HCT116 (cell line): ENCODE results near the gene TANGO6. TPM values are rescaled to one million over a fixed set of nuclear protein-coding genes. Genes with fewer than 3 reads are reported as not detected.

Experiments used
- ATAC-seq: fragments of 200-7000 bp; cut with Tn5 transposase; 2 replicates; pipeline ENCODE4 v1.9.1; 2020; ENCODE audit warnings: mild to moderate bottlenecking, moderate library complexity
- BruUV-seq: library from RNA; stranded (reverse); fragments of 400-500 nt; replicated peaks from 2 replicates; lab custom pipeline; 2021; lab: Mats Ljungman, UMichigan
- CTCF ChIA-PET: fragments of 300-600 bp; sonication (Branson Sonifier 250); formaldehyde crosslinking; loops from one replicate; lab custom pipeline; 2021; ENCODE audit warnings: antibody characterized with exemption; lab: Charles Lee
- POLR2A ChIA-PET: fragments of 300-600, 350-600 bp; sonication (Branson Sonifier 250); formaldehyde crosslinking; loops from one replicate; lab custom pipeline; 2021; ENCODE audit warnings: antibody characterized with exemption; lab: Charles Lee
- RAD21 ChIA-PET, 2 experiments: fragments of 300-600 bp; sonication (Branson Sonifier 250); formaldehyde crosslinking; loops; one replicate each; lab custom pipeline; 2023; ENCODE audit warnings: low total read pairs in 2 of 2; ENCODE audit not compliant: uncharacterized antibody in 2 of 2, unreplicated experiment in 2 of 2, low non-redundant PET in 1 of 2; lab: Charles Lee
- DNase-seq: peaks from one replicate; pipeline ENCODE4 v3.0.0-alpha.2; 2010; ENCODE audit warnings: low read depth, low spot score
- H2AFZ ChIP-seq: fragments of 200-600 bp; shearing (Covaris generic), sonication (generic); 2 replicates; pipeline ENCODE4 v1.6.1; 2017; ENCODE audit warnings: low read depth, mixed run types, mixed read lengths, antibody characterized with exemption, low read length; ENCODE audit not compliant: poor library complexity, severe bottlenecking
- H3K27ac ChIP-seq: 2 replicates; pipeline ENCODE4 v1.5.1; 2012; ENCODE audit warnings: low read depth, low read length
- H3K27me3 ChIP-seq: fragments of 200-600 bp; sonication (generic); 2 replicates; pipeline ENCODE4 v1.6.1; 2016; ENCODE audit warnings: mixed run types, low read length, mixed read lengths; ENCODE audit not compliant: insufficient read depth
- H3K36me3 ChIP-seq, 2 experiments: fragments of 200-500 bp in 1 of 2; fragments of 200-600 bp in 1 of 2; sonication (Bioruptor generic) in 1 of 2; sonication (generic) in 1 of 2; 2 replicates each; pipeline versions ENCODE4 v1.5.1 to v1.6.1; 2014 to 2016; ENCODE audit warnings: low read length in 2 of 2, inconsistent platforms in 1 of 2, mixed read lengths in 1 of 2, mixed run types in 1 of 2; ENCODE audit not compliant: insufficient read depth in 2 of 2, control insufficient read depth in 1 of 2
- H3K4me1 ChIP-seq, 2 experiments: fragments of 200-600 bp in 1 of 2; sonication (generic) in 1 of 2; 2 replicates each; pipeline versions ENCODE4 v1.5.1 to v1.6.1; 2012 to 2017; ENCODE audit warnings: low read length in 2 of 2, inconsistent platforms in 1 of 2, mild to moderate bottlenecking in 1 of 2, mixed read lengths in 1 of 2, mixed run types in 1 of 2, moderate library complexity in 1 of 2; ENCODE audit not compliant: insufficient read depth in 2 of 2, control insufficient read depth in 1 of 2
- H3K4me2 ChIP-seq: fragments of 200-600 bp; sonication (generic); 2 replicates; pipeline ENCODE4 v1.6.1; 2017; ENCODE audit warnings: mixed run types, low read length, mixed read lengths
- H3K4me3 ChIP-seq, 2 experiments: fragments of 200-600 bp in 1 of 2; sonication (generic) in 1 of 2; replicated peaks in 1 of 2; 2 replicates each; pipeline ENCODE4 v1.5.1; 2011 to 2016; ENCODE audit warnings: low read length in 2 of 2, control low read depth in 1 of 2, low read depth in 1 of 2, mild to moderate bottlenecking in 1 of 2, mixed read lengths in 1 of 2, mixed run types in 1 of 2
- H3K79me2 ChIP-seq: fragments of 200-600 bp; sonication (generic); 2 replicates; pipeline ENCODE4 v1.6.1; 2017; ENCODE audit warnings: mild to moderate bottlenecking, mixed run types, low read length, moderate library complexity, mixed read lengths; ENCODE audit not compliant: insufficient read depth
- H3K9ac ChIP-seq: fragments of 200-600 bp; sonication (generic); 2 replicates; pipeline ENCODE4 v1.6.1; 2016; ENCODE audit warnings: low read length, mixed read lengths
- H3K9me2 ChIP-seq: fragments of 200-600 bp; sonication (generic), shearing (Covaris generic); 2 replicates; pipeline ENCODE4 v1.6.1; 2017; ENCODE audit warnings: mixed run types, mild to moderate bottlenecking, moderate library complexity; ENCODE audit not compliant: insufficient read depth
- H3K9me3 ChIP-seq, 2 experiments: fragments of 200-500 bp in 1 of 2; fragments of 200-600 bp in 1 of 2; sonication (Bioruptor generic) in 1 of 2; sonication (generic) in 1 of 2; 2 replicates each; pipeline ENCODE4 v1.6.1; 2014 to 2017; ENCODE audit warnings: low read length in 2 of 2, mixed read lengths in 2 of 2, inconsistent platforms in 1 of 2, low read depth in 1 of 2, mild to moderate bottlenecking in 1 of 2, mixed run types in 1 of 2, moderate library complexity in 1 of 2; ENCODE audit not compliant: control insufficient read depth in 1 of 2, insufficient read depth in 1 of 2
- H4K20me1 ChIP-seq: fragments of 200-600 bp; sonication (generic), shearing (Covaris generic); 2 replicates; pipeline ENCODE4 v1.6.1; 2017; ENCODE audit warnings: mixed run types, mild to moderate bottlenecking, moderate library complexity; ENCODE audit not compliant: insufficient read depth
- CEBPB ChIP-seq: IDR thresholded peaks from 2 replicates; pipeline ENCODE4 v1.6.1; 2012; ENCODE audit warnings: low read depth
- FOSL1 ChIP-seq: IDR thresholded peaks from 2 replicates; pipeline ENCODE4 v1.6.1; 2012; ENCODE audit warnings: low read depth
- POLR2AphosphoS5 ChIP-seq: IDR thresholded peaks from 2 replicates; pipeline ENCODE4 v1.6.1; 2011; ENCODE audit warnings: mild to moderate bottlenecking, low read depth, low read length, moderate library complexity
- RAD21 ChIP-seq: IDR thresholded peaks from 2 replicates; pipeline ENCODE4 v1.6.1; 2012; ENCODE audit warnings: low read depth, mild to moderate bottlenecking
- REST ChIP-seq: IDR thresholded peaks from 2 replicates; pipeline ENCODE4 v1.6.1; 2012; ENCODE audit warnings: low read depth
- SP1 ChIP-seq: IDR thresholded peaks from 2 replicates; pipeline ENCODE4 v1.6.1; 2012; ENCODE audit warnings: low read depth
- TCF7L2 ChIP-seq: IDR thresholded peaks from 2 replicates; pipeline ENCODE4 v1.7.0; 2011; ENCODE audit warnings: borderline replicate concordance, inconsistent platforms; ENCODE audit not compliant: insufficient read depth, insufficient read length; ENCODE audit errors: extremely low read depth
- ZFX ChIP-seq: fragments of 450-650 bp; IDR thresholded peaks from 2 replicates; pipeline ENCODE4 v1.6.1; 2017
- intact Hi-C: fragments of 100-400 bp; cut with micrococcal nuclease; formaldehyde crosslinking; loops from 2 replicates; pipeline ENCODE4 v1.10.0; 2022
- total RNA-seq: library from RNA; stranded (reverse); gene quantifications from one replicate; pipeline ENCODE4 v1.2.1, GENCODE V29; 2021; ENCODE audit not compliant: unreplicated experiment

The TANGO6 gene
- total RNA-seq, 1 experiment from 2014 or later = 16.4 TPM

DNA sequence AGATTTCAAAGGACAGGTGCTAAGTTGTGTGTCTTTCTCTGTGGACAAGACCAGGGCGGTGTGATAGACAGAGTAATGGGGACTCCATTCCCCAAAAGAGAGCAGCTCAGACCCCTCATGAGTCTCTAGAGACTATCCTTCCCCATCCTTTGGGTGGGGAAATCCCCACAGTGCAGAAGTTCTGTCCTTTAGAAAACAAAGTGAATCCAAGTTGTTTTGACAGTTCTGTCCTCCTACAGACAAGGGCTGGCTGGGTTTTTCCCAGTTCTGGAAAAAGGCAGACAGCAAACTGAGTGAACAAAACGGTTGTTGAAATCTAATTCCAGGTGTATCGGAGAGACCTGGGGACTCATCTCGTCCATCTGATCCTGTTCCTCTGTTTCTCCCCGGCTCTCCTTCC is 251.2 kb downstream of the TANGO6 start:
- H3K36me3 ChIP-seq = no peaks in the 10 kb centered on the region
- TF ChIP-seq POLR2AphosphoS5 (no peak), FOSL1 (no peak), CEBPB (no peak), RAD21 (no peak), SP1 (no peak), TCF7L2 (no peak), ZFX (no peak), REST (no peak)
- no peaks in the 10 kb centered on the region for H3K9me3 ChIP-seq
- CTCF ChIA-PET = interaction anchor here (0.8 kb wide), 1 partner anchor 9 kb away, joined by 3 read pairs; no protein-coding TSS in a partner anchor
- no peak for ATAC-seq
- POLR2A ChIA-PET = interaction anchor here (1.9 kb wide), 1 partner anchor 21 kb away, joined by 10 read pairs; no protein-coding TSS in a partner anchor
- H3K4me3 ChIP-seq = no peak overlapping the region
- intact Hi-C loops = no loop called here
- no peak overlapping the region for H2AFZ ChIP-seq
- H3K79me2 ChIP-seq = no peaks in the 10 kb centered on the region
- no peak overlapping the region for H3K9ac ChIP-seq
- no peaks in the 10 kb centered on the region for H4K20me1 ChIP-seq
- no peak for DNase-seq
- no peak overlapping the region for H3K27ac ChIP-seq
- BruUV-seq = no TSS peak
- H3K9me2 ChIP-seq = no peaks in the 10 kb centered on the region
- H3K27me3 ChIP-seq = no peaks in the 10 kb centered on the region
- RAD21 ChIA-PET = no interaction called here
- no peak overlapping the region for H3K4me2 ChIP-seq
- H3K4me1 ChIP-seq = peaks cover 9 to 26% of the 10 kb centered on the region in 2 experiments; a peak in 3 of 4 replicates
